ENCODE measurements around the gene APOL2. TPM values are rescaled to one million over a fixed set of nuclear protein-coding genes. Genes with fewer than 3 reads are reported as not detected.

Gene APOL2
- total RNA-seq, 4 donors from 2014 or later, result 15.6 to 96.2 (median 60.3) TPM

DNA sequence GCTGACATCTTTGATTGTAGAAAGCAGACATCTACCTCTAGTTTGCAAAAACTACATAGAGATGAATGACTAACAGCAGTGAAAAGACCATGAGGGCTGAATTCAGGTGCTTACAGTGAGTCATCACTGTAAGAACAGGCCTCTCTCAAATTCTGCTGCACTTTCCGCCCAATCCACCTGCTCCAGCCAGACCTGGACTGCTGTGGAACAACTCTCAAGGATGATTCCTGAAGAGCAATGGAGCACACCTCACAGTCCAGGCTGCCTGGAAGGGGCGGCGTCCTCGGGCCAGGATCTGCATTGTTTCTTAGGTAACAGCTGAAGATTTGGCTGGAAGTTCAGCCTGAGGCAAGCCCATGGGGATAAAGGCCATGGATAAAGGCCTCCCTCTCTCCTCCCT, 15.1 kb downstream of the APOL2 start:
- Histone ChIP-seq H3K27ac (no peak overlapping the region), H3K36me3 (no peaks in the 10 kb centered on the region), H3K9me3 (no peaks in the 10 kb centered on the region), H3K27me3 (no peaks in the 10 kb centered on the region), H3K4me1 (no peaks in the 10 kb centered on the region), H3K4me3 (no peak overlapping the region)
- TF ChIP-seq, protein P1, sequence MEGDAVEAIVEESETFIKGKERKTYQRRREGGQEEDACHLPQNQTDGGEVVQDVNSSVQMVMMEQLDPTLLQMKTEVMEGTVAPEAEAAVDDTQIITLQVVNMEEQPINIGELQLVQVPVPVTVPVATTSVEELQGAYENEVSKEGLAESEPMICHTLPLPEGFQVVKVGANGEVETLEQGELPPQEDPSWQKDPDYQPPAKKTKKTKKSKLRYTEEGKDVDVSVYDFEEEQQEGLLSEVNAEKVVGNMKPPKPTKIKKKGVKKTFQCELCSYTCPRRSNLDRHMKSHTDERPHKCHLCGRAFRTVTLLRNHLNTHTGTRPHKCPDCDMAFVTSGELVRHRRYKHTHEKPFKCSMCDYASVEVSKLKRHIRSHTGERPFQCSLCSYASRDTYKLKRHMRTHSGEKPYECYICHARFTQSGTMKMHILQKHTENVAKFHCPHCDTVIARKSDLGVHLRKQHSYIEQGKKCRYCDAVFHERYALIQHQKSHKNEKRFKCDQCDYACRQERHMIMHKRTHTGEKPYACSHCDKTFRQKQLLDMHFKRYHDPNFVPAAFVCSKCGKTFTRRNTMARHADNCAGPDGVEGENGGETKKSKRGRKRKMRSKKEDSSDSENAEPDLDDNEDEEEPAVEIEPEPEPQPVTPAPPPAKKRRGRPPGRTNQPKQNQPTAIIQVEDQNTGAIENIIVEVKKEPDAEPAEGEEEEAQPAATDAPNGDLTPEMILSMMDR (IDR thresholded peaks at IDR 0.05), result no peak
- no peak for TF ChIP-seq POLR2A (IDR thresholded peaks at IDR 0.05)
- intact Hi-C loops (cut with DNase I; ENCODE audit: low total_unique reads), result no loop called here
- DNase-seq, result no peak

DNA sequence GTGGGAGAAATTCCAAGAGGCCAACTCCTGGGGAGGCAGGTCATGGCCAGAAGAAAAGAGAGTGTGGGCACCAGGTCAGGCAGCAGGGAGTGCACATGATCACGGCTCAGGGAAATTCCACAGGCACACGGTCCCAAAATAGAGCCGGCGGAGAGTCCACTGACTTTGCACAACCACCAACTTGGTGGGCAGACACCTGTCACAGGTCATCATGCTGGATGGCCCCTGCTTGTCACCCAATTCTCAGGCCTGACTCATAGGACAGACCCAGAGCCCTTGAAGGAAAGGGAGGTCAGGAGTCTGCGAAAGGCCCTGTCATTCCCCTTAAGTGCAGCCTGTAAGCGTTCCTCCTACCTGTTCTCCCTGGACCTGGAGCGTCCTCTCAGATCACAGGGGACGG, 15.8 kb downstream of the APOL2 start:
- no peaks in the 10 kb centered on the region for H3K9me3 ChIP-seq
- no peak overlapping the region for H3K4me3 ChIP-seq
- no peaks in the 10 kb centered on the region for H3K4me1 ChIP-seq
- H3K27ac ChIP-seq, result no peak overlapping the region
- DNase-seq, result no peak
- intact Hi-C loops (cut with DNase I; ENCODE audit: low total_unique reads), result no loop called here
- H3K36me3 ChIP-seq, result no peaks in the 10 kb centered on the region
- no peaks in the 10 kb centered on the region for H3K27me3 ChIP-seq
- TF ChIP-seq, protein P1 (IDR thresholded peaks at IDR 0.05), result no peak
- TF ChIP-seq POLR2A (IDR thresholded peaks at IDR 0.05), result no peak

- TF ChIP-seq POLR2A (IDR thresholded peaks at IDR 0.05), result no peak
- TF ChIP-seq, protein P1 (IDR thresholded peaks at IDR 0.05), result no peak
- Histone ChIP-seq H3K27me3 (no peaks in the 10 kb centered on the region), H3K4me1 (no peaks in the 10 kb centered on the region), H3K9me3 (no peaks in the 10 kb centered on the region), H3K27ac (no peak overlapping the region), H3K4me3 (no peak overlapping the region), H3K36me3 (no peaks in the 10 kb centered on the region)
- intact Hi-C loops (cut with DNase I; ENCODE audit: low total_unique reads), result no loop called here
- no peak for DNase-seq
Observed at GRCh38 chr22:36222887-36223450, 16.4 kb downstream of the APOL2 start.

GRCh38 chr22:36221799-36222751, 17.3 kb downstream of the APOL2 start:
- H3K27ac ChIP-seq, result no peak overlapping the region
- no peaks in the 10 kb centered on the region for H3K9me3 ChIP-seq
- H3K36me3 ChIP-seq, result no peaks in the 10 kb centered on the region
- H3K4me1 ChIP-seq, result no peaks in the 10 kb centered on the region
- no peak for TF ChIP-seq POLR2A (IDR thresholded peaks at IDR 0.05)
- TF ChIP-seq, protein P1 (IDR thresholded peaks at IDR 0.05), result peak; percentile 49 to 72 (median 62)
- H3K4me3 ChIP-seq, result no peak overlapping the region
- peak in 1 of 2 donors; percentile 62 for DNase-seq
- intact Hi-C loops (cut with DNase I; ENCODE audit: low total_unique reads), result no loop called here
- no peaks in the 10 kb centered on the region for H3K27me3 ChIP-seq

- TF ChIP-seq POLR2A (IDR thresholded peaks at IDR 0.05), result no peak
- TF ChIP-seq, protein P1 (IDR thresholded peaks at IDR 0.05), result no peak
- H3K9me3 ChIP-seq, result no peaks in the 10 kb centered on the region
- H3K4me3 ChIP-seq, result no peak overlapping the region
- no peaks in the 10 kb centered on the region for H3K27me3 ChIP-seq
- intact Hi-C loops (cut with DNase I; ENCODE audit: low total_unique reads), result no loop called here
- peak overlapping the region in 1 of 2 donors; percentile 62 for H3K27ac ChIP-seq
- H3K4me1 ChIP-seq, result no peaks in the 10 kb centered on the region
- no peaks in the 10 kb centered on the region for H3K36me3 ChIP-seq
- peak; percentile 52 to 63 for DNase-seq
Observed at GRCh38 chr22:36220451-36220921, 18.8 kb downstream of the APOL2 start.

All from uterus (tissue), 4 donors.